IMR-90 (cell line): ENCODE results near the gene HNRNPU. TPM values are rescaled to one million over a fixed set of nuclear protein-coding genes. Genes with fewer than 3 reads are reported as not detected.
A peak's percentile ranks its signal among the peaks of the same experiment; 100 is the strongest.

Experiments used
- ATAC-seq: fragments of 200-7000 bp; cut with Tn5 transposase; 2 replicates; pipeline ENCODE4 v1.9.1; 2020; ENCODE audit warnings: low read depth, mild to moderate bottlenecking, moderate library complexity
- BruUV-seq: library from RNA; stranded (reverse); fragments of 400-500 nt; replicated peaks from 2 replicates; lab custom pipeline; 2021; lab: Mats Ljungman, UMichigan
- CTCF ChIA-PET: fragments of 300-600 bp; formaldehyde crosslinking; extraction: SDS; loops from one replicate; lab custom pipeline; 2021; ENCODE audit warnings: antibody characterized with exemption; lab: Yijun Ruan, JAX
- POLR2A ChIA-PET: fragments of 300-600 bp; sonication (Branson Sonifier 250); formaldehyde crosslinking; loops from one replicate; lab custom pipeline; 2022; ENCODE audit warnings: antibody characterized with exemption; ENCODE audit not compliant: unreplicated experiment; lab: Charles Lee
- DNase-seq: peaks from one replicate; pipeline ENCODE4 v3.0.0; 2013
- H2AFZ ChIP-seq: replicated peaks from 2 replicates; pipeline ENCODE3; 2013; ENCODE audit warnings: low read length, mild to moderate bottlenecking; ENCODE audit not compliant: poor library complexity
- H2AK5ac ChIP-seq: 2 replicates; pipeline ENCODE4 v1.6.1; 2013; ENCODE audit warnings: low read depth, low read length, inconsistent platforms
- H2AK9ac ChIP-seq: replicated peaks from 2 replicates; pipeline ENCODE3; 2013; ENCODE audit warnings: mild to moderate bottlenecking, low read depth, low read length, moderate library complexity; ENCODE audit not compliant: poor library complexity
- H2BK120ac ChIP-seq: 2 replicates; pipeline ENCODE4 v1.6.1; 2013; ENCODE audit warnings: low read depth, low read length, inconsistent platforms
- H2BK15ac ChIP-seq: 3 replicates; pipeline ENCODE4 v1.6.1; 2013; ENCODE audit warnings: low read depth, low read length, inconsistent platforms
- H2BK20ac ChIP-seq: 2 replicates; pipeline ENCODE4 v1.6.1; 2013; ENCODE audit warnings: low read depth, mild to moderate bottlenecking, inconsistent platforms, low read length, moderate library complexity
- H2BK5ac ChIP-seq: 2 replicates; pipeline ENCODE4 v1.6.1; 2013; ENCODE audit warnings: mild to moderate bottlenecking, low read depth, low read length, inconsistent platforms; ENCODE audit not compliant: poor library complexity, severe bottlenecking
- H3K14ac ChIP-seq: replicated peaks from 2 replicates; pipeline ENCODE4 v1.6.1; 2013; ENCODE audit warnings: low read depth, low read length, inconsistent platforms
- H3K18ac ChIP-seq: 2 replicates; pipeline ENCODE4 v1.6.1; 2013; ENCODE audit warnings: low read depth, low read length, control low read depth
- H3K23ac ChIP-seq: 2 replicates; pipeline ENCODE4 v1.6.1; 2013; ENCODE audit warnings: low read depth, low read length, inconsistent platforms
- H3K27ac ChIP-seq: 2 replicates; pipeline ENCODE4 v1.5.1; 2013; ENCODE audit warnings: mild to moderate bottlenecking, control low read depth, low read length; ENCODE audit not compliant: insufficient read depth
- H3K27me3 ChIP-seq: 2 replicates; pipeline ENCODE4 v1.6.1; 2013; ENCODE audit warnings: low read length; ENCODE audit not compliant: control insufficient read depth, insufficient read depth
- H3K36me3 ChIP-seq: 2 replicates; pipeline ENCODE4 v1.6.1; 2013; ENCODE audit warnings: low read length, mixed read lengths; ENCODE audit not compliant: control insufficient read depth, insufficient read depth
- H3K4ac ChIP-seq: 2 replicates; pipeline ENCODE4 v1.6.1; 2013; ENCODE audit warnings: low read depth, low read length, inconsistent platforms
- H3K4me1 ChIP-seq: 2 replicates; pipeline ENCODE4 v1.6.1; 2013; ENCODE audit warnings: low read length, mixed read lengths; ENCODE audit not compliant: control insufficient read depth, insufficient read depth
- H3K4me2 ChIP-seq: 2 replicates; pipeline ENCODE4 v1.6.1; 2013; ENCODE audit warnings: low read depth, mild to moderate bottlenecking, control low read depth, low read length, moderate library complexity
- H3K4me3 ChIP-seq: 2 replicates; pipeline ENCODE4 v1.5.1; 2013; ENCODE audit warnings: low read depth, mild to moderate bottlenecking, control low read depth, low read length, moderate library complexity; ENCODE audit not compliant: insufficient read depth
- H3K56ac ChIP-seq: 2 replicates; pipeline ENCODE4 v1.6.1; 2013; ENCODE audit warnings: low read length, inconsistent platforms; ENCODE audit not compliant: insufficient read depth; ENCODE audit errors: extremely low read depth
- H3K79me1 ChIP-seq, 2 experiments: 2 replicates each; pipeline ENCODE4 v1.6.1; 2013; ENCODE audit warnings: low read length in 2 of 2, inconsistent platforms in 1 of 2, low read depth in 1 of 2
- H3K9ac ChIP-seq: 2 replicates; pipeline ENCODE4 v1.6.1; 2013; ENCODE audit warnings: low read depth, low read length, control low read depth
- H3K9me1 ChIP-seq: 2 replicates; pipeline ENCODE4 v1.6.1; 2013; ENCODE audit warnings: low read length, inconsistent platforms; ENCODE audit not compliant: insufficient read depth
- H3K9me3 ChIP-seq: 2 replicates; pipeline ENCODE4 v1.6.1; 2013; ENCODE audit warnings: low read length; ENCODE audit not compliant: control insufficient read depth, insufficient read depth
- H4K20me1 ChIP-seq: 2 replicates; pipeline ENCODE4 v1.6.1; 2013; ENCODE audit warnings: low read length, inconsistent platforms; ENCODE audit not compliant: insufficient read depth
- H4K5ac ChIP-seq: 2 replicates; pipeline ENCODE4 v1.6.1; 2013; ENCODE audit warnings: mild to moderate bottlenecking, low read depth, low read length, control low read depth
- H4K8ac ChIP-seq, 2 experiments: 2 replicates each; pipeline ENCODE4 v1.6.1; 2013; ENCODE audit warnings: low read depth in 2 of 2, low read length in 2 of 2, control low read depth in 1 of 2, inconsistent platforms in 1 of 2
- H4K91ac ChIP-seq: 2 replicates; pipeline ENCODE4 v1.6.1; 2013; ENCODE audit warnings: low read depth, low read length, inconsistent platforms; ENCODE audit not compliant: insufficient read depth
- BHLHE40 ChIP-seq: fragments of 150-350 bp; IDR thresholded peaks from 2 replicates; pipeline ENCODE4 v1.6.1; 2016; ENCODE audit warnings: mild to moderate bottlenecking, low read depth, low read length
- CEBPB ChIP-seq: IDR thresholded peaks from 2 replicates; pipeline ENCODE4 v1.6.1; 2012; ENCODE audit warnings: low read depth, low read length, improper control_type of control experiment
- CHD1 ChIP-seq: IDR thresholded peaks from 2 replicates; pipeline ENCODE4 v1.6.1; 2012; ENCODE audit warnings: low read depth, low read length, improper control_type of control experiment
- ELK1 ChIP-seq: fragments of 150-350 bp; IDR thresholded peaks from 2 replicates; pipeline ENCODE4 v1.6.1; 2016; ENCODE audit warnings: low read depth, mild to moderate bottlenecking, low read length, moderate library complexity, borderline replicate concordance
- FOS ChIP-seq: fragments of 150-350 bp; IDR thresholded peaks from 2 replicates; pipeline ENCODE4 v1.6.1; 2016; ENCODE audit warnings: low read depth, low read length
- MAFK ChIP-seq: IDR thresholded peaks from 2 replicates; pipeline ENCODE4 v1.6.1; 2012; ENCODE audit warnings: low read depth, low read length, improper control_type of control experiment
- MAZ ChIP-seq: IDR thresholded peaks from 2 replicates; pipeline ENCODE4 v1.6.1; 2012; ENCODE audit warnings: low read depth, mild to moderate bottlenecking, low read length, improper control_type of control experiment, moderate library complexity, borderline replicate concordance
- MXI1 ChIP-seq: IDR thresholded peaks from 2 replicates; pipeline ENCODE4 v1.6.1; 2012; ENCODE audit warnings: low read depth, mild to moderate bottlenecking, low read length, moderate library complexity, borderline replicate concordance
- NFE2L2 ChIP-seq: fragments of 150-350 bp; IDR thresholded peaks from 2 replicates; pipeline ENCODE4 v1.6.1; 2016; ENCODE audit warnings: low read depth, mild to moderate bottlenecking, low read length
- POLR2A ChIP-seq: IDR thresholded peaks from 2 replicates; pipeline ENCODE4 v1.6.1; 2012; ENCODE audit warnings: mild to moderate bottlenecking, low read depth, low read length
- RAD21 ChIP-seq: IDR thresholded peaks from 2 replicates; pipeline ENCODE4 v1.6.1; 2012; ENCODE audit warnings: low read length, improper control_type of control experiment
- RCOR1 ChIP-seq: IDR thresholded peaks from 2 replicates; pipeline ENCODE4 v1.6.1; 2012; ENCODE audit warnings: mild to moderate bottlenecking, low read length, improper control_type of control experiment; ENCODE audit not compliant: insufficient replicate concordance
- RFX5 ChIP-seq: IDR thresholded peaks from 2 replicates; pipeline ENCODE4 v1.8.0; 2012; ENCODE audit warnings: low read depth, mild to moderate bottlenecking, low read length, moderate library complexity
- SMC3 ChIP-seq: fragments of 150-350 bp; IDR thresholded peaks from 2 replicates; pipeline ENCODE4 v1.6.1; 2016; ENCODE audit warnings: low read depth, mild to moderate bottlenecking, antibody characterized with exemption, low read length, moderate library complexity
- USF2 ChIP-seq: fragments of 150-350 bp; IDR thresholded peaks from 2 replicates; pipeline ENCODE4 v1.6.1; 2017; ENCODE audit warnings: mild to moderate bottlenecking, antibody characterized with exemption, low read length, low read depth
- WGBS, 2 experiments: methylation state at CpG; one replicate each; pipeline versions ENCODE4 v1.1.5 to v1.1.7; 2013; ENCODE audit warnings: missing lambda C conversion rate in 2 of 2; ENCODE audit not compliant: insufficient read length in 1 of 2; ENCODE audit errors: extremely low coverage in 2 of 2; 5-methylcytosine and 5-hydroxymethylcytosine counted together
- dilution Hi-C: fragments of 300-500 bp; cut with HindIII; formaldehyde crosslinking; loops from one replicate; pipeline ENCODE4 v1.14.3; 2018; ENCODE audit warnings: low sequenced_read_pairs; ENCODE audit not compliant: unreplicated experiment
- in situ Hi-C: fragments of 300-500 bp; cut with MboI; formaldehyde crosslinking; loops from 3 replicates; pipeline ENCODE4 v1.14.3; 2019; ENCODE audit warnings: low sequenced_read_pairs, inconsistent platforms, mixed read lengths
- intact Hi-C: fragments of 100-400 bp; cut with micrococcal nuclease; formaldehyde crosslinking; loops from 2 replicates; pipeline ENCODE4 v1.10.0; 2022
- polyA plus RNA-seq, 3 experiments: library from polyadenylated mRNA; depleted of rRNA; stranded (reverse); fragments of >200 nt; gene quantifications; 2 replicates each; pipeline ENCODE4 v1.2.3, GENCODE V29; 2012; ENCODE audit warnings: low replicate concordance in 1 of 3
- total RNA-seq: library from RNA; depleted of rRNA; stranded (reverse); fragments of >200 nt; gene quantifications from 2 replicates; pipeline ENCODE4 v1.2.3, GENCODE V29; 2012
- TF ChIP-seq, protein P1 (sequence below): conservative IDR thresholded peaks from 2 replicates; pipeline ENCODE4 v1.5.1; 2012; ENCODE audit warnings: mild to moderate bottlenecking, low read depth, low read length, improper control_type of control experiment

HNRNPU gene
- total and polyA plus RNA-seq, 2 of the 4 experiments (the other 2 are of a cell fraction) = 151 to 169 TPM

GRCh38 chr1:244836135-244836521 lies 28.2 kb downstream of the HNRNPU start:
- Histone ChIP-seq H2AK9ac (peak overlapping the region; percentile 44), H3K36me3 (peaks cover 7% of the 10 kb centered on the region), H4K8ac (peak overlapping the region; percentile 61 to 84), H3K56ac (peak overlapping the region; percentile 83), H3K23ac (peak overlapping the region; percentile 97), H3K18ac (peak overlapping the region; percentile 10; the same call in 1 of the 2 replicates), H3K4ac (peak overlapping the region; percentile 90), H3K4me1 (peaks cover 5% of the 10 kb centered on the region), H4K5ac (peak overlapping the region; percentile 32), H4K20me1 (peaks cover 15% of the 10 kb centered on the region), H2BK15ac (peak overlapping the region; percentile 4; the same call in 1 of the 3 replicates), H2BK120ac (peak overlapping the region; percentile 18), H3K9me1 (peaks cover 7% of the 10 kb centered on the region), H2BK5ac (peak overlapping the region; percentile 82), H3K14ac (peak overlapping the region; percentile 95), H3K4me3 (peak overlapping the region; percentile 68), H2AFZ (no peak overlapping the region), H4K91ac (peak overlapping the region; percentile 55), H3K4me2 (peak overlapping the region; percentile 97), H3K27ac (peak overlapping the region; percentile 76), H3K27me3 (no peaks in the 10 kb centered on the region), H2AK5ac (peak overlapping the region; percentile 32; the same call in 1 of the 2 replicates), H3K9ac (peak overlapping the region; percentile 82), H3K9me3 (no peaks in the 10 kb centered on the region), H2BK20ac (peak overlapping the region; percentile 24; the same call in 1 of the 2 replicates), H3K79me1 (peaks cover 7 to 26% of the 10 kb centered on the region in 2 experiments; a peak in 3 of 4 replicates)
- in situ Hi-C loops = loop anchor here (10.0 kb wide), 1 partner anchor 209 kb away; no protein-coding TSS in a partner anchor
- DNase-seq (peak; percentile 47), ATAC-seq (peak; percentile 2)
- dilution Hi-C loops = no loop called here
- TF ChIP-seq RCOR1 = no peak
- no peak for TF ChIP-seq ELK1
- no peak for TF ChIP-seq MXI1
- TF ChIP-seq RAD21 = no peak
- no peak for TF ChIP-seq RFX5
- TF ChIP-seq, protein P1, sequence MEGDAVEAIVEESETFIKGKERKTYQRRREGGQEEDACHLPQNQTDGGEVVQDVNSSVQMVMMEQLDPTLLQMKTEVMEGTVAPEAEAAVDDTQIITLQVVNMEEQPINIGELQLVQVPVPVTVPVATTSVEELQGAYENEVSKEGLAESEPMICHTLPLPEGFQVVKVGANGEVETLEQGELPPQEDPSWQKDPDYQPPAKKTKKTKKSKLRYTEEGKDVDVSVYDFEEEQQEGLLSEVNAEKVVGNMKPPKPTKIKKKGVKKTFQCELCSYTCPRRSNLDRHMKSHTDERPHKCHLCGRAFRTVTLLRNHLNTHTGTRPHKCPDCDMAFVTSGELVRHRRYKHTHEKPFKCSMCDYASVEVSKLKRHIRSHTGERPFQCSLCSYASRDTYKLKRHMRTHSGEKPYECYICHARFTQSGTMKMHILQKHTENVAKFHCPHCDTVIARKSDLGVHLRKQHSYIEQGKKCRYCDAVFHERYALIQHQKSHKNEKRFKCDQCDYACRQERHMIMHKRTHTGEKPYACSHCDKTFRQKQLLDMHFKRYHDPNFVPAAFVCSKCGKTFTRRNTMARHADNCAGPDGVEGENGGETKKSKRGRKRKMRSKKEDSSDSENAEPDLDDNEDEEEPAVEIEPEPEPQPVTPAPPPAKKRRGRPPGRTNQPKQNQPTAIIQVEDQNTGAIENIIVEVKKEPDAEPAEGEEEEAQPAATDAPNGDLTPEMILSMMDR = no peak
- no peak for TF ChIP-seq POLR2A
- TF ChIP-seq CEBPB = no peak
- no peak for TF ChIP-seq NFE2L2
- no peak for TF ChIP-seq SMC3
- TF ChIP-seq USF2 = no peak
- TF ChIP-seq FOS = no peak
- no peak for TF ChIP-seq BHLHE40
- TF ChIP-seq MAZ = no peak
- no peak for TF ChIP-seq CHD1
- TF ChIP-seq MAFK = no peak
- POLR2A ChIA-PET = interaction anchor here (0.6 kb wide), 1 partner anchor 229 kb away, joined by 3 read pairs; no protein-coding TSS in a partner anchor
- intact Hi-C loops = loop anchor here (1.0 to 2.0 kb wide), 2 partner anchors 27 to 207 kb away; no protein-coding TSS in a partner anchor
- no CpG with 5 or more reads among the region's 7 CpGs for WGBS, 2 experiments
- CTCF ChIA-PET = interaction anchor here (0.5 to 3.3 kb wide), 3 partner anchors 11 to 207 kb away, joined by 6 to 13 read pairs (median 6); no protein-coding TSS in a partner anchor
- BruUV-seq = TSS peak; percentile 61
